Activated T-helper 2 cell treated with anti-CD3 and anti-CD28 coated beads, Interferon-gamma antibody, Interleukin-2, Interleukin-4, amounts not matched to agents 10 μg/mL and 5 μg/mL and 100 μg/mL, durations not matched to agents 14 hours and 24 hours and 36 hours (primary cell): Measurements from ENCODE around the gene LRCOL1. TPM values are rescaled to one million over a fixed set of nuclear protein-coding genes. Genes with fewer than 3 reads are reported as not detected.
A peak's percentile ranks its signal among the peaks of the same experiment; 100 is the strongest.
"Not testable (repeated sequence)": the region's sequence is repeated elsewhere in the genome, so short reads cannot be mapped to it uniquely, and the experiment has no call there.

Experiments
- DNase-seq: peaks from one replicate; pipeline ENCODE4 v3.0.0; 2021; ENCODE audit warnings: low spot score
- H3K27ac Mint-ChIP-seq: one replicate; pipeline ENCODE4 v1.8.0; 2021; ENCODE audit warnings: mixed read lengths
- H3K27me3 Mint-ChIP-seq: one replicate; pipeline ENCODE4 v1.8.0; 2021; ENCODE audit warnings: low read depth, mixed read lengths
- H3K36me3 Mint-ChIP-seq: one replicate; pipeline ENCODE4 v1.8.0; 2021; ENCODE audit warnings: low read depth, mixed read lengths
- H3K4me1 Mint-ChIP-seq: one replicate; pipeline ENCODE4 v1.8.0; 2021; ENCODE audit warnings: low read depth, mixed read lengths
- H3K4me3 Mint-ChIP-seq: one replicate; pipeline ENCODE4 v1.8.0; 2021; ENCODE audit warnings: low read depth, mild to moderate bottlenecking, moderate library complexity, mixed read lengths
- H3K9me3 Mint-ChIP-seq: one replicate; pipeline ENCODE4 v1.8.0; 2021; ENCODE audit warnings: mixed read lengths
- intact Hi-C: fragments of 100-400 bp; cut with micrococcal nuclease; formaldehyde crosslinking; loops from one replicate; pipeline ENCODE4 v1.15.1; 2023
- total RNA-seq: library from RNA; stranded (reverse); gene quantifications from 2 replicates; pipeline ENCODE4 v1.2.3, GENCODE V29; 2022

Gene LRCOL1
- total RNA-seq, 1 donor from 2014 or later, result not detected

DNA sequence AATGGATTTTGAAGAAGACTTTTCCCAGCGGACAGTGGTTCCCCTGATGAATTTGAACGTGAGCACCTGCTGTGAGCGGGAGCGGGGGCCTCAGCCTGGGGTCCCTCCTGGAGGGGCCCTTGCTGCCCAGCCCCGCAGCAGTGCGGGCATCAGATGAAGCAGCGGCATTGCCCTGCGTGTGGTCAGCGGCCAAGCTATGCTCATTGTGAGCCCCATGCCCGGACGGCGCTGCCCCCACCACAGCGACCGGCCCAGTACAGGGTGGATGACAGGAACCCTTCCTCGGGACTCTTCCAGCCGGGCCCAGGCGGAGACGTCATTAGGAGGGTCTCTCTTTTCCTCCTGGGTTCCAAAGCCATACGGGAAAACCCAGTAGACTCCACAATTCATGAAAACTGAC, 3.5 kb downstream of the LRCOL1 start:
- peaks cover 40% of the 10 kb centered on the region for H3K27me3 Mint-ChIP-seq

DNA sequence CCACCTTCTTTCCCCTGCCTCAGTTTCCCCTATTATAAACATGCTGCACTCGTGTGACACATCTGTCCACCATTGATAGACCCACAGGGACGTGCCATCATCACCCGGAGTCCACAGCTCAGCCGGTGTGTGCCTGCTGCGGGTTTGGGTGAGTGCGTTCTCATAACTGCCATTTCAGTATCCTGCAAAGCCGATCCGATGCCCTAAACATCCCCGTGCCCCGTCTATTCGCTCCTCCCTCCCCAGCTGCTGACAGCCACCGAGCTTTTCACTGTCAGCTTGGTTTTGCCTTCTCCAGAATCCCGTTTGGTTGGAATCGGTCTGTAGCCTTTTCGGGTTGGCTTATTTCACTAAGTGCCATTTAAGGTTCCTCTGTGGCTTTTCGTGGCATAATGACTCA, 3.9 kb downstream of the LRCOL1 start:
- peaks cover 42% of the 10 kb centered on the region for H3K27me3 Mint-ChIP-seq
- no peaks in the 10 kb centered on the region for H3K36me3 Mint-ChIP-seq
- intact Hi-C loops, result no loop called here
- H3K27ac Mint-ChIP-seq, result no peak overlapping the region
- peaks cover 6% of the 10 kb centered on the region for H3K4me1 Mint-ChIP-seq
- no peak for DNase-seq
- H3K4me3 Mint-ChIP-seq, result no peak overlapping the region
- no peaks in the 10 kb centered on the region for H3K9me3 Mint-ChIP-seq

More for the DNA sequence above, 3.5 kb downstream of the LRCOL1 start:
- H3K4me1 Mint-ChIP-seq, result peaks cover 6% of the 10 kb centered on the region
- H3K4me3 Mint-ChIP-seq, result no peak overlapping the region
- H3K9me3 Mint-ChIP-seq, result no peaks in the 10 kb centered on the region
- no peak overlapping the region for H3K27ac Mint-ChIP-seq
- intact Hi-C loops, result no loop called here
- no peak for DNase-seq
- H3K36me3 Mint-ChIP-seq, result no peaks in the 10 kb centered on the region

DNA sequence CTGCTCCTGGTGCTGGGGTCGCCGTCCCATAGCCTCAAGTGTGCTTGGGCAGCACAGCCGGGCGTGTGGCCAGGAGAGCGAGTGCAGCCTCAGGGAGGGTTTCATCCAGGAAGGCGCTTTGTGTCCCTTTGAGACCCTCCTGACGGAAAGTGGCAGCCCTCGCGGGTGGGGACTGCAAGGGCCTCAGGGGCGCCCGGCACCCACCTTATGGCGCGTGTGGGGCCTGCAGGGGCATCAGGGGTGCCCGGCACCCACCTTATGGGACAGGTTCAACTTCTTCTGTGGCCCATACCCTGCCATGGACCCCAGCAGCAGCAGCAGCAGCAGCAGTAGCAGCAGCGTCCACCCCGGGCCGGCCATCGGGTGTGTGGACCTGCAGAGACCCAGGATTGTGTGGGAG, 4.5 kb downstream of the LRCOL1 start:
- Mint-ChIP-seq H3K36me3 (no peaks in the 10 kb centered on the region), H3K27me3 (peaks cover 40% of the 10 kb centered on the region)

DNA sequence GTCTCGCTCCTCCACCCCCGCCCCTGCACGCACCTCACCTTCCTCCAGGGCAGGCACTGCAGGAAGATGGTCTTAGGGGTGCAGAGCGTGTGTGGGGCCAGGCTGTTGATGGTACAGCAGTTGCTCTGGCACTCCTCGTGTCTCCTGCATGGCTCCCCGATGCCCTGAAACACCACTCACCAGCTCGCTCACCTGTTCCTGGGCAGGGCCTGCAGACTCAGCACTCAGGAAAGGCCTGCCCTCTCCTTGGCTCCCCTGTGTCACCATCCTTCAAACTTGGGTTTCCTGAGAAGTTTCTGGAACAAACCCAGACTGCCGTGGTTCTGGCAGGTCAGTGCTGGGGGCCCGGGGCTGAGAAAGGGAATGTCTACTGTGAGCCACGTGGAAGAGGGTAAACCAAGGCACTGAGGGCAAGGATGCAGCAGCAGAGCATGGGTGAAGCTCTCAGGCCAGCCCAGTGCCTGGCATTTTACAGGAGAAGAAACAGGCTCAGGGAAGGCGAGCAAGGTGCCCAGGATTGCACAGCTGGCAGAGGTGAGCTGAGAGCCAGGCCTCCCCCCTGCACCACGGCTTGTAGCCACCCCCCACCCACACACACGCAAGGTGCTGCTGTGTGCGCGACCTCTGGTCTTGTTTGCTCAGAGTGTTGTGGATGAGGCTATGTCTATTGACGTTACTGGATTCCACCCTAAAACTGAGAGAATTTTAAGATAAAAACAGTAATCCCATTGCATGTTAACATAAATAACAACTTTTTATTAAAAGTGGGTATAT, 5.5 kb downstream of the LRCOL1 start:
- Mint-ChIP-seq H3K9me3 (no peaks in the 10 kb centered on the region), H3K27ac (no peak overlapping the region), H3K4me3 (no peak overlapping the region), H3K27me3 (peaks cover 48% of the 10 kb centered on the region), H3K36me3 (no peaks in the 10 kb centered on the region), H3K4me1 (peaks cover 10% of the 10 kb centered on the region)
- intact Hi-C loops, result no loop called here
- DNase-seq, result no peak

More for the DNA sequence above, 4.5 kb downstream of the LRCOL1 start:
- Mint-ChIP-seq H3K9me3 (no peaks in the 10 kb centered on the region), H3K4me3 (no peak overlapping the region), H3K4me1 (peaks cover 8% of the 10 kb centered on the region), H3K27ac (no peak overlapping the region)
- no peak for DNase-seq
- intact Hi-C loops, result no loop called here

GRCh38 chr12:132604151-132604618, 6.2 kb downstream of the LRCOL1 start:
- H3K27ac Mint-ChIP-seq, result no peak overlapping the region
- intact Hi-C loops, result no loop called here
- DNase-seq, result no peak
- no peaks in the 10 kb centered on the region for H3K36me3 Mint-ChIP-seq
- no peak overlapping the region for H3K4me3 Mint-ChIP-seq
- no peaks in the 10 kb centered on the region for H3K9me3 Mint-ChIP-seq
- H3K27me3 Mint-ChIP-seq, result peaks cover 53% of the 10 kb centered on the region
- H3K4me1 Mint-ChIP-seq, result peaks cover 10% of the 10 kb centered on the region

DNA sequence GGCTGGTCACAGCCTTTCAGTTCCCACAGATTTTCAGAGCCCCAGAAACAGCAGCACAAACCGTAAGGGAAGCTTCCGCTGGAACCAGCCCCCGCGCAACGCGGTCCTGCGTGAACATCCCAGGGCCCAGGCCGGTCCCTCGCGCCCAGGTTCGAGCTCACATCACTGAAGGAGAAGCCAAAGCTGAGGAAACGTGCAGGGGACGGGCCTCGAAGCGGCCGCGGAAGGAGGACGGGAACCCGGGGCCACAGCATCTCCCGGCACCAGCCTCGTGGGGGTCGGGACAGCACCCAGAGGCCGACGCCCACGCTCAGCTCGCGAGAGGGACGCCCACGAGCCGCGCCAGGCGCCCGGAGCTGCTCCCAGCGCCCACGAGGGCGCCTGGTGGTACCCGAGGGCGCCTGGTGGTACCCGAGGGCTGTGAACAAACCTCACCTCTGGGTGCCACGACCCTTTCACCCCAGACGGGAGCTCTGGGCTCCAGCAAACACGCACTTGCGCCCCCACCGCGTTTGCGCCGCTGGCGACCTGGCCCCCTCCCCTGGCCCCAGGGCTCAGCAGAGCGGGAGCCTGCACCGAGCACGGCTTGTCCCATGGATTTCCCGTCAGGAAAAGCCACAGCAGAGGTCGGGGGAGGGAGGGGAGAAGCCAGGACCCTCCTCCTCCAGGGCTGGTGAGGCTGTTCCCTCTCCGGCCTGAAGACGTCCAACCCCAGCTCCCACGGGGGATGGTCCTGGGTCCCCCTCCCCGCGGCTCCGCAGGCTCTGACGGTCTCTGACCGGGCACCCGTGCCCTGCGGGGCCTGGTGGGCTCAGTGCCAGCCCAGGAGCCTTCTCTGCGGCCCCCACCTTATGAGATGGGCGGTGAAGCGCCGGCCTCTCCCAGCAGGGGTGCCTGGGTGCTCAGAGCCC, 6.9 kb downstream of the LRCOL1 start:
- peaks cover 54% of the 10 kb centered on the region for H3K27me3 Mint-ChIP-seq
- no peak overlapping the region for H3K4me3 Mint-ChIP-seq
- H3K36me3 Mint-ChIP-seq, result no peaks in the 10 kb centered on the region
- H3K27ac Mint-ChIP-seq, result no peak overlapping the region
- H3K9me3 Mint-ChIP-seq, result no peaks in the 10 kb centered on the region
- H3K4me1 Mint-ChIP-seq, result peaks cover 13% of the 10 kb centered on the region
- intact Hi-C loops, result no loop called here
- DNase-seq, result no peak

DNA sequence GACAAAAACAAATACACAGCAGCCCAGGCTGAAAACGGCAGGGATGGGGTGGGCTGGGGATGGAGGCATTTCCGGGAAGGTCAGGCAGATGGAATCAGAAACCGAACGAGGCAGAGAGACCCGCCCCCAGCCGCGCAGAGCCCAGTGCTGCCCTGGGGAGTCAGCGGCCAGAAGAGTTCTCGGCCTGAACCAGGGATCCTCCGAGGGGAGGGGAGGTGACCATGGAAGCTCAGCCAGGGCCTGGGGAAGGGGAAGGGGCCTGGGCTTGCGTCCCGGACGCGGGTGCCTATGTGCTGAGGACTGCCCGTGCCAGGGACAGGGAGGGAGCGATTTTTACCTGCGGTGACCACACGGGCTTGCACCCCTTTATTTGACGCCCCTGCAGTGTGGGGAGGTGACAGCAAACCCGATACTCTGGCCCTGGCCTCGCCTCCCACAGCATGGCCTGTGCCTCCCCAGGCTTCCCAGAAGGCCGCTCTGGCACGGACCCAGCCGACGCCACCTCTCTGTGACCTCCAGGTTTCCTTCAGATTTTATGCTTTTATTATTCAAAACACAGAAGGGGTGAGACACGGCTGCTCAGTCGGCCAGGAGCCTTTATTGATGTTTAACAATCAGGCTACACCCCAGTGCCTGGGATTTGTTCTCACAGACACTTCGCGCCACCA, 7.7 kb downstream of the LRCOL1 start:
- intact Hi-C loops, result no loop called here

DNA sequence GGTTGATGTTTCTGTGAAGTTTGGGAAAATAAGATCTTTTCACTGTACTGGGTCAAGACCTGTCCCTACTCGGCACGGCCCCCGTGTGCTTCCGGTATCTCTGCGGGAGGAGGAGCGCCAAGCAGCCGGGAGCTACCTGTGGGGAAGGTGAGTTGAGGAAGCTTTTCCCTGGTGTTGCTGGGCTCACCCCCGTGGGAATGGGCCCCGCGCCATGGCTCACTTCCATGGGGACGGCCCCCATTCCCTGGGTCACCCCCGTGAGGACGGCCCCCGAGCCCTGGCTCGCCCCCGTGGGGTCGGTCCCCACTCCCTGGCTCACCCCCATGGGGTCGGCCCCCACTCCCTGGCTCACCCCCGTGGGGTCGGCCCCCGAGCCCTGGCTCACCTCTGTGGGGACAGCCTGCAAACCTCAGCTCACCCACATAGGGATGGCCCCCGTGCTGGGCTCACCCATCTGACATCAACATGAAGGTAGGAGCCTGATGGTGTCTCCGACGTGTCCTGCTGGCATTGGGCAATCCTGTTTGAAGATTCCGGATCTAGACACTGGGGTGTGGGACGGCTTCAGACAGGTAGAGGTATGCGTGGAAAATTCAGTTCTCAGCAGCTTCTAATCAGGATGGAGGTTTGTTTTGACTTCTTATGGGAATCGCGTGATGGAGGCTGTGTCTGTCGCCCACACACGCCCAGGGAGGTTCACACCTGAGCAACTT, 9.1 kb downstream of the LRCOL1 start:
- Mint-ChIP-seq H3K27ac (no peak overlapping the region), H3K4me1 (peaks cover 16% of the 10 kb centered on the region), H3K27me3 (peaks cover 44% of the 10 kb centered on the region), H3K4me3 (peak overlapping the region; percentile 72), H3K9me3 (no peaks in the 10 kb centered on the region), H3K36me3 (no peaks in the 10 kb centered on the region)
- intact Hi-C loops, result no loop called here
- DNase-seq, result no peak

More for the DNA sequence above, 7.7 kb downstream of the LRCOL1 start:
- no peak for DNase-seq
- no peaks in the 10 kb centered on the region for H3K36me3 Mint-ChIP-seq
- H3K4me1 Mint-ChIP-seq, result peaks cover 13% of the 10 kb centered on the region
- H3K27me3 Mint-ChIP-seq, result peaks cover 48% of the 10 kb centered on the region
- no peak overlapping the region for H3K27ac Mint-ChIP-seq
- no peaks in the 10 kb centered on the region for H3K9me3 Mint-ChIP-seq
- H3K4me3 Mint-ChIP-seq, result no peak overlapping the region

DNA sequence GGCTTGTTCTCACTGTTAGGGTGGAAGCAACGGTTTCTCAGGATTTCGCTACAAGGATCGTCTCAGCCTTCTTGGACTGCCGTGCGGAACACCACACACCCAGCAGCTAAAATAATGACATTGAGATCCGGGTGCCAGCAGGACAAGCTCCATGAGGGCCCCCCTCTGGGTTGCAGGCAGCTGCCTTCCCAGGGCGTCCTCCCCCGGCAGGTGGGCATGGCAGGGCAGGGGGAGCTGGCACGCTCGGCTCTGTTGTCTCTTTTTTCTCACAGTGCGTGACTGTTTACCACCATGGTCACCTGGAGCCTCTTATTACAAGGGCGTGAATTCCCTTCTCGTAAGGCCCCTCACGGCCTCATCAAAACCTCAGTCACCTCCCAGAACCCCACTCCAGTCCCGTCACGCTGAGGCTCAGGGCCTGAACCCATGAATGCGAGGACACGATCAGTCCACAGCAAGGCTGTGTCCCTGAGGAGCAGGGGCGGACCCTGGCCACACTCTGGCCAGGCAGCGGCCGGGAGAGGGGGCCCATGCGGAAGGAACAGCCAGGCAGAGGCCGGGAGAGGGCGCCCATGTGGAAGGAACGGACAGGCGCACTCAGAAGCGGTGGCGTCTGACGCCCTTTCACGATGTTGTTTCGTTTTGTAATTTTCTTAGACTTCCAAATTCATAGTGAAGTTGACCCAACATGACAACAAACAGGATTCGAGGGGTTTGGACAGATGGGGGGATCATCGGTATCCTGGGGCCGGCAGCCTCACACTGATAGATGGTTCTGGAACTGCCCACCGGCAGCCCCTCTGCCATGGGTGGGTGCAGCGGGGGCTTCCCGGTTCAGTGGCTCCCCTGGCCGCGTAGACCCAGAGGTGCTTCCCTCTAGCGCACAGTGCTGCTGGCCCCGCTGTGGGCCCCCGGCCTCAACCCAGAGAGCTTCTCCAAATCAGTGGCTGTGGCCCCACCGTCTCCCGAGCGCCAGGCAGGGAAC, 10.0 kb downstream of the LRCOL1 start:
- H3K4me1 Mint-ChIP-seq, result peaks cover 16% of the 10 kb centered on the region
- H3K27ac Mint-ChIP-seq, result no peak overlapping the region
- DNase-seq, result peak; percentile 23
- peak overlapping the region; percentile 72 for H3K4me3 Mint-ChIP-seq
- intact Hi-C loops, result no loop called here
- no peaks in the 10 kb centered on the region for H3K36me3 Mint-ChIP-seq
- H3K27me3 Mint-ChIP-seq, result peaks cover 44% of the 10 kb centered on the region
- H3K9me3 Mint-ChIP-seq, result no peaks in the 10 kb centered on the region

- DNase-seq, H3K27ac Mint-ChIP-seq, H3K4me3 Mint-ChIP-seq, intact Hi-C loops, H3K36me3 Mint-ChIP-seq, H3K9me3 Mint-ChIP-seq: not testable (repeated sequence)
- Mint-ChIP-seq H3K27me3 (peaks cover 41% of the 10 kb centered on the region), H3K4me1 (peaks cover 16% of the 10 kb centered on the region)
Observed at GRCh38 chr12:132599502-132599901, 10.9 kb downstream of the LRCOL1 start.
